Measurements from ENCODE around the gene SYTL3.

Gene SYTL3

GRCh38 chr6:158772851-158773371 is 123.1 kb downstream of the SYTL3 start:
- intact Hi-C loops (cut with DNase I) = no loop called here
- DNase-seq = no peak

- intact Hi-C loops (cut with DNase I) = no loop called here
- DNase-seq = peak in 1 of 42 donors; percentile 11
Observed at GRCh38 chr6:158773581-158774449, 124.0 kb downstream of the SYTL3 start.

GRCh38 chr6:158774717-158775449 is 125.0 kb downstream of the SYTL3 start:
- intact Hi-C loops (cut with DNase I) = no loop called here

GRCh38 chr6:158775832-158776231 is 126.0 kb downstream of the SYTL3 start:
- intact Hi-C loops (cut with DNase I) = no loop called here
- DNase-seq = no peak

More at GRCh38 chr6:158774717-158775449, 125.0 kb downstream of the SYTL3 start:
- DNase-seq = no peak

- intact Hi-C loops (cut with DNase I) = no loop called here
- DNase-seq = no peak
Observed at GRCh38 chr6:158776737-158777136, 126.9 kb downstream of the SYTL3 start.

GRCh38 chr6:158777510-158777909 is 127.7 kb downstream of the SYTL3 start:
- intact Hi-C loops (cut with DNase I) = no loop called here
- DNase-seq = peak in 1 of 42 donors; percentile 2

GRCh38 chr6:158778005-158778527 is 128.2 kb downstream of the SYTL3 start:
- intact Hi-C loops (cut with DNase I) = no loop called here

GRCh38 chr6:158780246-158780884 is 130.5 kb downstream of the SYTL3 start:
- intact Hi-C loops (cut with DNase I) = no loop called here
- DNase-seq = peak in 1 of 42 donors; percentile 1

More at GRCh38 chr6:158778005-158778527, 128.2 kb downstream of the SYTL3 start:
- DNase-seq = peak in 1 of 42 donors; percentile 15

GRCh38 chr6:158780988-158781691 is 131.3 kb downstream of the SYTL3 start:
- intact Hi-C loops (cut with DNase I) = no loop called here
- peak in 3 of 42 donors; percentile 0 to 7 (median 1) for DNase-seq

- peak in 4 of 42 donors; percentile 6 to 30 (median 10) for DNase-seq
- intact Hi-C loops (cut with DNase I) = no loop called here
Observed at GRCh38 chr6:158781692-158782373, 132.0 kb downstream of the SYTL3 start.

- DNase-seq = peak in 2 of 42 donors; percentile 1 to 4
- intact Hi-C loops (cut with DNase I) = no loop called here
Observed at GRCh38 chr6:158782432-158783166, 132.7 kb downstream of the SYTL3 start.

- DNase-seq = peak in 2 of 42 donors; percentile 11 to 23
- intact Hi-C loops (cut with DNase I) = no loop called here
Observed at GRCh38 chr6:158783167-158783450, 133.3 kb downstream of the SYTL3 start.

- peak in 1 of 42 donors; percentile 11 for DNase-seq
- intact Hi-C loops (cut with DNase I) = no loop called here
Observed at GRCh38 chr6:158783851-158784250, 134.0 kb downstream of the SYTL3 start.

GRCh38 chr6:158784505-158784904 is 134.7 kb downstream of the SYTL3 start:
- intact Hi-C loops (cut with DNase I) = no loop called here
- peak in 32 of 42 donors; percentile 19 to 85 (median 56) for DNase-seq

GRCh38 chr6:158785036-158785435 is 135.2 kb downstream of the SYTL3 start:
- intact Hi-C loops (cut with DNase I) = no loop called here
- peak in 1 of 42 donors; percentile 10 for DNase-seq

- intact Hi-C loops (cut with DNase I) = no loop called here
- no peak for DNase-seq
Observed at GRCh38 chr6:158786645-158787304, 136.9 kb downstream of the SYTL3 start.

GRCh38 chr6:158787395-158787794 is 137.5 kb downstream of the SYTL3 start:
- intact Hi-C loops (cut with DNase I) = no loop called here
- DNase-seq = no peak
